Muscle layer of duodenum (tissue), 2 donors: ENCODE measurements around the gene ZSWIM8.
"Not testable (repeated sequence)": the region's sequence is repeated elsewhere in the genome, so short reads cannot be mapped to it uniquely, and the experiment has no call there.

Experiments
- H3K27ac ChIP-seq: one replicate; pipeline ENCODE4 v1.7.0; 2013; ENCODE audit warnings: mild to moderate bottlenecking, low read length
- H3K27me3 ChIP-seq: one replicate; pipeline ENCODE4 v1.7.0; 2013; ENCODE audit warnings: low read depth, mild to moderate bottlenecking, control low read depth, low read length
- H3K36me3 ChIP-seq, 2 donors: one replicate each; pipeline ENCODE4 v1.7.0; 2013; ENCODE audit warnings: low read length in 2 of 2, control low read depth in 1 of 2, mild to moderate bottlenecking in 1 of 2; ENCODE audit not compliant: insufficient read depth in 2 of 2, control insufficient read depth in 1 of 2
- H3K4me1 ChIP-seq, 2 donors: one replicate each; pipeline ENCODE4 v1.7.0; 2013; ENCODE audit warnings: low read length in 2 of 2, mild to moderate bottlenecking in 2 of 2, control low read depth in 1 of 2, moderate library complexity in 1 of 2; ENCODE audit not compliant: insufficient read depth in 2 of 2, control insufficient read depth in 1 of 2
- H3K4me3 ChIP-seq, 2 donors: one replicate each; pipeline ENCODE4 v1.7.0; 2013; ENCODE audit warnings: low read length in 2 of 2, low read depth in 1 of 2, mild to moderate bottlenecking in 1 of 2
- H3K9me3 ChIP-seq, 2 donors: one replicate each; pipeline ENCODE4 v1.7.0; 2013; ENCODE audit warnings: low read length in 2 of 2, control low read depth in 1 of 2, mild to moderate bottlenecking in 1 of 2; ENCODE audit not compliant: control insufficient read depth in 1 of 2
- donor health status: healthy.

The ZSWIM8 gene

DNA sequence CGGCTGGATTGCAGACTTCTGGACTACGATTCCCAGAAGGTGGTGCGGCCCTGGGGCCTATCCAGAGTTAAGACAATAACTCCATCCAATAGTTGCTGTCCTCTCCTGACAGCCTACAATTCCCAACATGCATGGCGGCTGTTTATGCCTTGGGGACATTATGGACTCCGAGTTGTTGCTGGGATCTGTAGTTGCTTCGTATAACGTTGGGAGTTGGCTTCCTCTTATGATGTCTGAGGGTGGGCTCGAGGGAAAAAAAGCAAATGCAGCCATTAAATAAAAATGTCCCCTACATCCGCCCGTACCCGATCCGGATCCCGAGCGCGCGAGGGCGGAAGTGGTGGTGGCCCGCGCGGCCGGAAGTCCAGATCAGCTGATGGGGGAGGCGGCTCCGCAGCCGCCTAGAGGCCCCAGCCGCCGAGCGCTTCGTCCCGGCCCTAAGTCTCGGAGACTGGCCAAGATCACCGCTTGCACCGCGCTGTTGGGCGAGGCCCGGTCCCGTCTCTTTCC, at the start of gene ZSWIM8:
TSS of gene ZSWIM8 (plus strand) at position 396 of the 510 bp plus-strand sequence. CDS start 273 bp downstream, outside the sequence.
- peak within 1 kb of the TSS; percentile 77 to 94 for H3K4me3 ChIP-seq
- H3K36me3 ChIP-seq: peaks cover 14 to 16% of the 10 kb centered on the region in 2 donors
- peak within 1 kb of the TSS; percentile 83 for H3K27ac ChIP-seq
- H3K27me3 ChIP-seq: no peaks in the 10 kb centered on the region
- peaks cover 15 to 52% of the 10 kb centered on the region in 2 donors for H3K4me1 ChIP-seq
- no peaks in the 10 kb centered on the region for H3K9me3 ChIP-seq

DNA sequence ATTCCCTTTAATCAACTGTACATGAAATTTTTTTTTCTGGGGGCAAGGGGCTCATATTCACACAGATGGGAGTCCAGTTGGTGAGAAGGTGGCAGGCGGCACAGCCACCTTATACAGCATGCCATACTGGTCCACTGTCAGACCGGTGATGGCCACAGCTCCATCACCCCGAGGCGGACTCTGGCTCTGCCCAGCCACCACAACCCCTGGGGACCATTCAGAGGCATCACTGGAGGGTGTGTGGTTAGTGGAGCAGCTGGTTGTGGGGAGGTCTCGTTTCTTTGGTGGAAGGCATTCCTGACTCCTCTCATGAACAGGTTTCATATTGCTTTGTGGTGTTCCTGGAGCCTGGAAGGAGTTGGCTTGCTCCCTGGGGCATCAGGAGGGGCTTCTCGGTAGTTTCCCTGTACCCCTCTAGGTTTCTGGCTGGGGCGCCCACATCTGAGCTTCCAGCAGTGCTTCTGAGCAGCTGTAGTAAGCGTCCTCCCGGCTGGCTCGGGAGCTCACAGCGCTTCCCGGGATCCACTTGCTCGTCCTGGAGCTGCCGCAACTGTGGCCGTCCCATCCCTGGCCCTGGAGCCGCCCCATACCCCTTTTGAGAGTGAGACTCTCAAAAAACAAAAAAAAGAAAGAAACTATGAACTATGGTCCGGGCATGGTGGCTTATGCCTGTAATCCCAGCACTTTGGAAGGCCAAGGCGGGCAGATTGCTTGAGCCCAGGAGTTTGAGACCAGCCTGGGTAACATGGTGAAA, 44.7 kb upstream of the ZSWIM8 start:
- not testable (repeated sequence) for H3K9me3 ChIP-seq, H3K27ac ChIP-seq, H3K4me3 ChIP-seq, H3K27me3 ChIP-seq, H3K36me3 ChIP-seq
- peaks cover 13 to 19% of the 10 kb centered on the region in 2 donors for H3K4me1 ChIP-seq

DNA sequence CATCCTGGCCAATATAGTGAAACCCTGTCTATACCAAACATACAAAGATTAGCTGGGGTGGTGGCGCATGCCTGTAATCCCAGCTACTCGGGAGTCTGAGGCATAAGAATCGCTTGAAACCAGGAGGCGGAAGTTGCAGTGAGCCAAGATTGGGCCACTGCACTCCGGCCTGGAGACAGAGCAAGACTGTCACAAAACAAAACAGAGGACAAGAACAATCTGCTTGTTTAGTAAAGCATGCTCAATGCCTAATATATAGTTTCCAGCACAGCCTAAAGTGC, 43.0 kb upstream of the ZSWIM8 start:
- peaks cover 17 to 25% of the 10 kb centered on the region in 2 donors for H3K4me1 ChIP-seq
- H3K27me3 ChIP-seq: no peaks in the 10 kb centered on the region
- H3K9me3 ChIP-seq: no peaks in the 10 kb centered on the region
- no peak overlapping the region for H3K27ac ChIP-seq
- no peak overlapping the region for H3K4me3 ChIP-seq
- peaks cover 3 to 5% of the 10 kb centered on the region in 2 donors for H3K36me3 ChIP-seq

GRCh38 chr10:73743327-73743904, 42.0 kb upstream of the ZSWIM8 start:
- Histone ChIP-seq H3K27me3 (no peaks in the 10 kb centered on the region), H3K27ac (peak overlapping the region; percentile 99), H3K4me3 (peak overlapping the region; percentile 89 to 97), H3K9me3 (no peaks in the 10 kb centered on the region), H3K4me1 (peaks cover 17 to 25% of the 10 kb centered on the region in 2 donors), H3K36me3 (peaks cover 3 to 7% of the 10 kb centered on the region in 2 donors)

DNA sequence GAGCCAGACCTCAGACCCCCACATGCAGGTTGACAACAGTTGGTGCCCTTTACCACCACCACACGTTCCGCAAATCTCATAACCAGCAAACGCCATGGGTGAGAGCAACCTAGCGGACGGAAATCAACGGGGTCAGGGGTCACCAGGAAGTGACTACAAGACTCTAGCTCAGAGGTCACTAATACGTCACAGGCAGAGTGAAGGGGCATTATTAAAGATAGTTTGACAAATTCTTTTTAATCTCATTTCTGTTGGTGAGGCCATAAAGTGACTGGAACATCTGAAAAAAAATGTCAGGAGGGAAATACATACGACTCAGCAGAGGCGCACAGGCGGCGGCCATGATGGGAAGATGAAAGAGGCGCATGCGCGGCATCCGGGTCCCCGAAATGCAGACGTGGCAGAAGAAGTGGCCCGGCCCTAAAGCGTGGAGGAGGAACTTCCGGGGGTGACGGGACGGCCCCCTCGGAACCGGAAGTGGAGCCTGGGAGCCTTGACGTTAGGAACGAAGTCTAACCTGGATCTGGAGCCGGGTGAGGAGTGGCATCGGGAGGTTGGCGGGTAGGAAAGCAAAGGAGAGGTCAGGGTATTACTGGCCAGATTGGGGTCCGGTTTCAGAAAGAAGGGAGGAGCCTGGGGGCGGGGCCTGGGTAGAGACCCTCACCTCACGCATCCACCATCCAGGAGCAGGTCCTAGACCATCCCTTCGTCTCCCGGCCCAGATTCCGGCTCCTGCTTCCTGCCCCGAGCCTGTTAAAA, 41.3 kb upstream of the ZSWIM8 start, which contains the start of gene SEC24C:
TSS of gene SEC24C (plus strand) at position 468 of the 759 bp plus-strand sequence. CDS start 2,461 bp downstream, outside the sequence.
- peak within 1 kb of the TSS; percentile 99 for H3K27ac ChIP-seq
- no peaks in the 10 kb centered on the region for H3K9me3 ChIP-seq
- H3K4me1 ChIP-seq: peaks cover 17 to 29% of the 10 kb centered on the region in 2 donors
- peaks cover 5 to 11% of the 10 kb centered on the region in 2 donors for H3K36me3 ChIP-seq
- H3K4me3 ChIP-seq: peak within 1 kb of the TSS; percentile 89 to 97
- H3K27me3 ChIP-seq: no peaks in the 10 kb centered on the region

- peak overlapping the region; percentile 89 to 97 for H3K4me3 ChIP-seq
- H3K4me1 ChIP-seq: peaks cover 17 to 34% of the 10 kb centered on the region in 2 donors
- H3K9me3 ChIP-seq: no peaks in the 10 kb centered on the region
Measured at GRCh38 chr10:73744664-73744975, 40.8 kb upstream of the ZSWIM8 start.

GRCh38 chr10:73746721-73747120, 38.7 kb upstream of the ZSWIM8 start:
- Histone ChIP-seq H3K36me3 (peaks cover 26 to 33% of the 10 kb centered on the region in 2 donors), H3K4me1 (peaks cover 17 to 42% of the 10 kb centered on the region in 2 donors)

More at GRCh38 chr10:73744664-73744975, 40.8 kb upstream of the ZSWIM8 start:
- peak overlapping the region; percentile 99 for H3K27ac ChIP-seq
- peaks cover 8 to 16% of the 10 kb centered on the region in 2 donors for H3K36me3 ChIP-seq
- no peaks in the 10 kb centered on the region for H3K27me3 ChIP-seq

GRCh38 chr10:73750819-73751218, 34.6 kb upstream of the ZSWIM8 start:
- H3K36me3 ChIP-seq: peaks cover 46 to 67% of the 10 kb centered on the region in 2 donors
- no peaks in the 10 kb centered on the region for H3K9me3 ChIP-seq
- H3K4me1 ChIP-seq: peaks cover 5 to 23% of the 10 kb centered on the region in 2 donors
- H3K27ac ChIP-seq: no peak overlapping the region
- no peak overlapping the region for H3K4me3 ChIP-seq
- no peaks in the 10 kb centered on the region for H3K27me3 ChIP-seq

More at GRCh38 chr10:73746721-73747120, 38.7 kb upstream of the ZSWIM8 start:
- H3K9me3 ChIP-seq: no peaks in the 10 kb centered on the region
- no peaks in the 10 kb centered on the region for H3K27me3 ChIP-seq
- H3K4me3 ChIP-seq: no peak overlapping the region
- H3K27ac ChIP-seq: no peak overlapping the region

GRCh38 chr10:73756183-73756582, 29.2 kb upstream of the ZSWIM8 start:
- Histone ChIP-seq H3K27ac (no peak overlapping the region), H3K4me3 (no peak overlapping the region), H3K4me1 (no peaks in the 10 kb centered on the region), H3K36me3 (peaks cover 45 to 63% of the 10 kb centered on the region in 2 donors), H3K9me3 (no peaks in the 10 kb centered on the region), H3K27me3 (no peaks in the 10 kb centered on the region)

DNA sequence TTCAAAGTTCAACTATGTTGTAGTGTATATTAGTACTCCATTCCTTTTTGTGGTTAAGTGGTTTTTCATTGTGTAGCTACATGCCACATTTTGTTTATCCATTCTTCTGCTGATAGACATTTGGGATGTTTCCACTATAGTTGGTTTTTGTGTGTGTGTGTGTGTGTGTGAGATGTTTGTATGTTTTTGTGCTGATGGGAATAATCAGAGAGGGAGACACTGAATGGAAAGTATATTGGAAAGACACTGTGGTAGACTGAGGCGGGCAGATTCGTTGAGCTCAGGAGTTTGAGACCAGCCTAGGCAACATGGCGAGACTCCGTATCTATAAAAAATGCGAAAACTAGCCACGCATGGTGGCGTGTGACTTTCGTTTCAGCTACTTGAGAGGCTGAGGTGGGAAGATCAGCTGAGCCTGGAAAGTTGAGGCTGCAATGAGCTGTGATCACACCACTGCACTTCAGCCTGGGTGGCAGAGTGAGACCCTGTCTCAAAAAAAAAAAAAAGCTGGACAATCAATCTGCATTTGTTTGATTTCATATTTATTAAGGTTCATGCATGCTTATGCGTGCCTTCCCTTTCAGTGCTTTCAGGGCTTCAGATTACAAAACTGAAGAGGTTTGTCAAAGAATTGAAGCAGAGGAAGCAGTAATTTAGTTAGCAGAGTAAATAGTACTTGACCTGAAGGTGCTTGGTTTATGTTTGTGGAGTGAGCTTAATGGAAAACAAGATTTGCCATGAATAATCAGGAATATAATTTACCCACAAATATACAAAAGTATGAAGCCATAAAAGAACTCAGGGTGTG, 26.5 kb upstream of the ZSWIM8 start:
- Histone ChIP-seq H3K36me3 (peaks cover 54 to 66% of the 10 kb centered on the region in 2 donors), H3K9me3 (no peaks in the 10 kb centered on the region), H3K4me1 (no peaks in the 10 kb centered on the region), H3K4me3 (no peak overlapping the region), H3K27me3 (no peaks in the 10 kb centered on the region), H3K27ac (no peak overlapping the region)
